ENCODE data around the gene ANKFY1. TPM values are rescaled to one million over a fixed set of nuclear protein-coding genes. Genes with fewer than 3 reads are reported as not detected.

The ANKFY1 gene
- total and polyA plus RNA-seq, 9 of the 15 experiments (the other 6 are each of a cell fraction or from before 2014, with no cell fraction given): 4.3 to 25.6 (median 12.2) TPM

DNA sequence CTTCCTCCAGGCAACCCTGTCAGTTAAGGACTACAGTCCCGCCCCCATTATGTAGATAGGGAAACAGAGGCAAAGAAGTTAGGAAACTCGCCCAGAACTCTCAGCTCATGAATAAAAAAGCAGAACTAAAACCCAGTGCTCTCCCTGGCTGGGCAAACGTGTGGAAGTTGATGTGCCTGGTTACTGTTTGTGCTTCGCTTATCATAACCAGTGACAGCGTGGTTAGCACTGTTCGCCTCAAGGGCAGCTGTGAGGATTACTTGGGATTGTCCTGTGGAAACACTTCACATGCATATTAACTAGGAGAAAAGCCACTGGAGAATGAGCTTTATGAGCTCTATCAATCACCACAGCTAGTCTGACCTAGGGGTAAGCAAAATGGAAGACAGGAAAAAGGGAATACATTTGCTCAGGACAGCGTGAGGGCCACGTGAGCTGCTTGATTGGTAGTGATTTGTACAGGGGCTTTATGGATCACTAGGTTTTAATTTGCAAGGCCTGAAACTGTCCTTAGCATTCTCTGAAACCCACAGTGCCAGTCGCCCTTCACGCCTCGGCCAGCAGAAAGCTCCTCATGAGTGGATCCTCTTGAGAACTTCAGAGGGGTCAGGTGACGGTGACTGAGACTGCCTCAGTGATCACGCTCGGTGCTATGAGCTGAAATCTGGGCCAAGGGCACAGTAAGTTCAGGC is 100.9 kb downstream of the ANKFY1 start:
- Histone ChIP-seq H3K4me2 (ENCODE audit: insufficient read depth, low read length) (no peak overlapping the region), H3K9me1 (ENCODE audit: control insufficient read depth, insufficient read depth, low read length) (no peaks in the 10 kb centered on the region), H3K79me2 (ENCODE audit: control insufficient read depth, insufficient read depth, low read length) (no peaks in the 10 kb centered on the region), H3K27me3 (ENCODE audit: control insufficient read depth in 2 of 2, insufficient read depth in 2 of 2, low read length in 2 of 2) (no peaks in the 10 kb centered on the region), H3K27ac (ENCODE audit: extremely low read depth, low read depth, low read length) (0 out of 3 replicates have a peak overlapping the region, but pooled peaks have one; percentile 36), H3K4me1 (replicated peaks in 1 of 2; ENCODE audit: control insufficient read depth in 2 of 2, insufficient read depth in 2 of 2, low read length in 2 of 2) (peaks cover 14 to 26% of the 10 kb centered on the region in 2 experiments; a peak in 4 of 5 replicates), H3K36me3 (ENCODE audit: control insufficient read depth, insufficient read depth, low read length) (peaks cover 19% of the 10 kb centered on the region; the same call in 1 of the 3 replicates), H3K9ac (ENCODE audit: insufficient read depth in 1 of 2, low read depth in 2 of 2, low read length in 2 of 2) (no peak overlapping the region), H3K9me3 (replicated peaks; ENCODE audit: control insufficient read depth, insufficient read depth, low read depth, low read length) (no peaks in the 10 kb centered on the region), H4K20me1 (replicated peaks; ENCODE audit: control insufficient read depth, insufficient read depth, low read length) (no peaks in the 10 kb centered on the region), H3K4me3 (no peak overlapping the region), H2AFZ (ENCODE audit: low read depth, low read length) (no peak overlapping the region)
- 67% methylated on average over 13 of the region's 14 CpGs for WGBS (ENCODE audit: insufficient coverage, low coverage, missing lambda C conversion rate)
- BruUV-seq (replicated peaks): no TSS peak
- POLR2A ChIA-PET: interaction anchor here (1.1 to 1.8 kb wide), 2 partner anchors 14 to 20 kb away, joined by 4 to 9 read pairs; partner anchors contain the start of genes CYB5D2 and ZZEF1
- intact Hi-C loops (cut with micrococcal nuclease) (no loop called here), in situ Hi-C loops (cut with MboI) (no loop called here)
- ATAC-seq: peak; percentile 42
- TF ChIP-seq CEBPZ (IDR thresholded peaks at IDR 0.05; ENCODE audit: borderline replicate concordance, low read depth, low read length) (no peak), HMBOX1 (IDR thresholded peaks at IDR 0.05) (peak; percentile 87)
- peak; percentile 52 for FAIRE-seq
- CTCF ChIA-PET (ENCODE audit: low intra/inter-chr PET ratio): no interaction called here
- no peak for DNase-seq (ENCODE audit: extremely low read depth in 1 of 4, low spot score in 3 of 4)

Measured in K562 (cell line).